Activated naive CD8-positive, alpha-beta T cell treated with anti-CD3 and anti-CD28 coated beads, Interleukin-2, amount 10 ng/mL, durations not matched to agents 7 days and 5 days (primary cell): ENCODE results near the gene SLC9A9. TPM values are rescaled to one million over a fixed set of nuclear protein-coding genes. Genes with fewer than 3 reads are reported as not detected.

ENCODE experiments used
- ATAC-seq: fragments of 150-1000 bp; cut with Tn5 transposase; one replicate; pipeline ENCODE4 v1.10.0; 2021; ENCODE audit warnings: low read depth, moderate library complexity
- POLR2A ChIA-PET: fragments of 350-600 bp; sonication (Branson Sonifier 250); formaldehyde crosslinking; loops from one replicate; lab custom pipeline; 2021; ENCODE audit warnings: antibody characterized with exemption; lab: Charles Lee
- DNase-seq: peaks from one replicate; pipeline ENCODE4 v3.0.0; 2021
- H3K27ac Mint-ChIP-seq: one replicate; pipeline ENCODE4 v1.8.0; 2022; ENCODE audit warnings: mild to moderate bottlenecking, mixed read lengths
- H3K27me3 Mint-ChIP-seq: one replicate; pipeline ENCODE4 v1.8.0; 2022; ENCODE audit warnings: mild to moderate bottlenecking, moderate library complexity, mixed read lengths
- H3K36me3 Mint-ChIP-seq: one replicate; pipeline ENCODE4 v1.8.0; 2021; ENCODE audit warnings: mild to moderate bottlenecking, mixed read lengths
- H3K4me1 Mint-ChIP-seq: one replicate; pipeline ENCODE4 v1.8.0; 2021; ENCODE audit warnings: mixed read lengths
- H3K4me3 Mint-ChIP-seq: one replicate; pipeline ENCODE4 v1.8.0; 2022; ENCODE audit warnings: mild to moderate bottlenecking, moderate library complexity, mixed read lengths
- H3K9me3 Mint-ChIP-seq: one replicate; pipeline ENCODE4 v1.8.0; 2021; ENCODE audit warnings: mixed read lengths
- total RNA-seq, 2 experiments: library from RNA; stranded (reverse); gene quantifications; one replicate each; pipeline ENCODE4 v1.2.3, GENCODE V29; 2021

The SLC9A9 gene
- total RNA-seq, 2 experiments from 2014 or later, result 9.9 to 13.2 TPM

- Mint-ChIP-seq H3K36me3 (no peaks in the 10 kb centered on the region), H3K27me3 (no peaks in the 10 kb centered on the region), H3K4me1 (no peaks in the 10 kb centered on the region), H3K4me3 (no peak overlapping the region), H3K9me3 (no peaks in the 10 kb centered on the region), H3K27ac (no peak overlapping the region)
- POLR2A ChIA-PET, result no interaction called here
- DNase-seq, result no peak
- no peak for ATAC-seq
Measured at GRCh38 chr3:143595456-143596077, 252.7 kb downstream of the SLC9A9 start.

DNA sequence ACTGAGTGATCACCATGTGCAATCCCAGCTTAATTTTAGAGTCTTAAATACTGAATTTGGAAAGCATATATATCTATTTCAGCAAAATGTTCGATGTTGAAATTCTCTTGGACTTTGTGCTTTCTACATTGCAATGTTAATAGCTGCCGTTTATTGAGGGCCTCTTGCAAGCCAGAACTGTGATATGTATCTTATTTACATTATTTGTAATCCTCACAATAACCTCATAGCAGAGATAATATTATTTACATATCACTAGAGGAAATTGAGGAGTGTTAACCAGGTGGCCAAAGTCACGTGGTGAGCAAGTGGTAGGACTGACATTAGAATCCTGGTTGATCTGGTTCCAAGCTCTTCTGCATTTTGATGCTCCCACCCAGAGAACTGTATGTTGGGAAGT is 254.1 kb downstream of the SLC9A9 start:
- Mint-ChIP-seq H3K36me3 (no peaks in the 10 kb centered on the region), H3K4me3 (no peak overlapping the region), H3K27ac (no peak overlapping the region), H3K4me1 (no peaks in the 10 kb centered on the region), H3K27me3 (no peaks in the 10 kb centered on the region), H3K9me3 (no peaks in the 10 kb centered on the region)
- POLR2A ChIA-PET, result no interaction called here
- DNase-seq (no peak), ATAC-seq (no peak)

GRCh38 chr3:143590660-143591059 is 257.6 kb downstream of the SLC9A9 start:
- POLR2A ChIA-PET, result no interaction called here
- H3K9me3 Mint-ChIP-seq, result no peaks in the 10 kb centered on the region
- H3K27ac Mint-ChIP-seq, result no peak overlapping the region
- H3K4me1 Mint-ChIP-seq, result no peaks in the 10 kb centered on the region
- ATAC-seq (no peak), DNase-seq (no peak)
- H3K27me3 Mint-ChIP-seq, result no peaks in the 10 kb centered on the region
- H3K36me3 Mint-ChIP-seq, result no peaks in the 10 kb centered on the region
- no peak overlapping the region for H3K4me3 Mint-ChIP-seq

GRCh38 chr3:143586576-143586975 is 261.7 kb downstream of the SLC9A9 start:
- POLR2A ChIA-PET, result no interaction called here
- ATAC-seq, result no peak

GRCh38 chr3:143585720-143586456 is 262.4 kb downstream of the SLC9A9 start:
- H3K27ac Mint-ChIP-seq, result no peak overlapping the region
- POLR2A ChIA-PET, result no interaction called here

More at GRCh38 chr3:143586576-143586975, 261.7 kb downstream of the SLC9A9 start:
- Mint-ChIP-seq H3K4me1 (peaks cover 1% of the 10 kb centered on the region), H3K36me3 (no peaks in the 10 kb centered on the region), H3K4me3 (no peak overlapping the region), H3K27me3 (no peaks in the 10 kb centered on the region), H3K9me3 (no peaks in the 10 kb centered on the region), H3K27ac (no peak overlapping the region)
- no peak for DNase-seq

DNA sequence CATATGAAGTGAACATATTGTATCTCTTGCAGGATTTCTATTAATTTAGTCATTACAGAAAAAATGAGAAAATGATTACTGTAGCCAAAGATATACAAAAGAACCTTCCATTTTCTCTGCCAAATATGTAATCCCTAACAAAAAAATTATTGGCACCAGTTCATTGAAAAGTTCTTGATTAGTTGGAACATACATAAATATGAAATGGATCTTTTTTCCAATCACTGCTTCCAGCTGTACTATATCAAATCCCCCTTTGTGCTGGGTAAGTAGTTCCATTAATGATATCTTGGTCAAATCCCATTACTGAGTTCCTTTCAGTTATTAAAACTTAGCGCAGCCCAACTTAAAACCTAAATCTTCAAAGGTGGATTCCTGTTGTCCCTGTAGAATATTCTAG is 263.8 kb downstream of the SLC9A9 start:
- Mint-ChIP-seq H3K36me3 (no peaks in the 10 kb centered on the region), H3K27me3 (no peaks in the 10 kb centered on the region), H3K27ac (no peak overlapping the region), H3K4me1 (peaks cover 1% of the 10 kb centered on the region), H3K4me3 (no peak overlapping the region), H3K9me3 (no peaks in the 10 kb centered on the region)
- POLR2A ChIA-PET, result no interaction called here
- no peak for ATAC-seq
- no peak for DNase-seq

More at GRCh38 chr3:143585720-143586456, 262.4 kb downstream of the SLC9A9 start:
- Mint-ChIP-seq H3K4me3 (no peak overlapping the region), H3K36me3 (no peaks in the 10 kb centered on the region), H3K9me3 (no peaks in the 10 kb centered on the region), H3K4me1 (peaks cover 1% of the 10 kb centered on the region), H3K27me3 (no peaks in the 10 kb centered on the region)
- no peak for DNase-seq
- ATAC-seq, result no peak

DNA sequence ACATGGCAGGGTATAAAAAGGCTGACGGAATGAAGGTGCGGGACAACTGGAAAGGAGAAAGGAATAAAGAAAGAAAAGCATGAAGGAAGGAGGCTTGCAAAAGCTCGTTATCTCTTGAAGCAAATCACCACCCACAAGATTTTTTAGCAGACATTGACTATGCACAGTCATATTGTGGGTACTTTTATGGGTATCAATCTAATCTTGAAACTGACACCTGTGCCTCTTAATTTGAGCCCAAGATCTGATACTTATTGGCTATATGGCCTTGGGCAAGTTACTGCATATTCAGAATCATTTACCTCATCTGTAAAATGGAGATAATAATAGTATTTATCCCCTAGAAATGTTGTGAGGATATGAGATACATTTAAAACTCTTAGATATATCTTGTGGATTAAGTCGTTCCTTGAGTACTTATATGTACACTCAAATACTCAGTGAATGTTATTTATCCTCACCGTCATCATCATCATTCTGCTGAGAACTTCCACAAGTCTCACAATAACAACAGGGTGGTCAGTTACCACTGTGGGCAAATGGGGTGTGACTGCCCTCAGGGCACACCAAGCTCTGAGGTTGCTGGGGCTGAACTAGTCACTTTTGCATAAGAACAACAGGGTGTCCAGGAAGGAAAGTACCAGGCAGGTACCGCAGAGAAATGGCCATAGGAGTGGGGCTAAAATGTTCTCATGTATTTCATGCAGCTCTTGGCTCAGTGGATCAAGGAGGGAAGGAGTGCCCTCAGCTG is 266.1 kb downstream of the SLC9A9 start:
- DNase-seq (no peak), ATAC-seq (no peak)
- POLR2A ChIA-PET, result no interaction called here
- Mint-ChIP-seq H3K27me3 (no peaks in the 10 kb centered on the region), H3K36me3 (no peaks in the 10 kb centered on the region), H3K4me3 (no peak overlapping the region), H3K4me1 (peaks cover 1% of the 10 kb centered on the region), H3K9me3 (no peaks in the 10 kb centered on the region), H3K27ac (no peak overlapping the region)

DNA sequence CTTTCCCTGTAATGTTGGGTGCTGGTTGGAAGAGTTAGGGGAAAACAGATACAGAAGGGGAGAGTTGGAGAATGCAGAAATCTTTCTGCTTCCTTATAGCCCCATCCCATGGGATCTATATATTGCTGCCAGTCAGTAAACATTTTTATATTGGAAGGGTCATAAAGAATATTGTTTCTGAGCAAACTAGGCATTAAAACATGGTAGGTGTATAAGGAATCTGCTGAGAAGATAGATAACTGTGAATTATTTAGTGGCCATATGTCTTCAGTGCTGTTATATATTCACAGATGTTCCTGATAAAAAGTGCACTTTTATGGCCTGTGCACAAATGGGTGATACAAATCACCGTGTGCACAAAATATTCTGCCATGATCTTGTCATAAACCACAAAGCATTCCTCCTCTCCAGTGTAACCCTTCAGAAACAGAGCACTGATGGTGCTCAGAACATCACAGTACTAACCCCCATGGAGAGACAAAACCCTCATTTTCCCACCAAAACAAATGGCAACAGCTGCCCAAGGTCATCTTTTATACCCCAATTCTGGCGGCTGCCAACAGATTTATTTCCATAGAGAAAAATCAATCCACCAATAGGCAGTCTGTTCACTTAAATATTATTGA is 269.3 kb downstream of the SLC9A9 start:
- POLR2A ChIA-PET, result no interaction called here
- Mint-ChIP-seq H3K27me3 (no peaks in the 10 kb centered on the region), H3K4me3 (no peak overlapping the region), H3K27ac (no peak overlapping the region), H3K36me3 (no peaks in the 10 kb centered on the region), H3K9me3 (no peaks in the 10 kb centered on the region), H3K4me1 (peaks cover 1% of the 10 kb centered on the region)
- no peak for ATAC-seq
- DNase-seq, result no peak

DNA sequence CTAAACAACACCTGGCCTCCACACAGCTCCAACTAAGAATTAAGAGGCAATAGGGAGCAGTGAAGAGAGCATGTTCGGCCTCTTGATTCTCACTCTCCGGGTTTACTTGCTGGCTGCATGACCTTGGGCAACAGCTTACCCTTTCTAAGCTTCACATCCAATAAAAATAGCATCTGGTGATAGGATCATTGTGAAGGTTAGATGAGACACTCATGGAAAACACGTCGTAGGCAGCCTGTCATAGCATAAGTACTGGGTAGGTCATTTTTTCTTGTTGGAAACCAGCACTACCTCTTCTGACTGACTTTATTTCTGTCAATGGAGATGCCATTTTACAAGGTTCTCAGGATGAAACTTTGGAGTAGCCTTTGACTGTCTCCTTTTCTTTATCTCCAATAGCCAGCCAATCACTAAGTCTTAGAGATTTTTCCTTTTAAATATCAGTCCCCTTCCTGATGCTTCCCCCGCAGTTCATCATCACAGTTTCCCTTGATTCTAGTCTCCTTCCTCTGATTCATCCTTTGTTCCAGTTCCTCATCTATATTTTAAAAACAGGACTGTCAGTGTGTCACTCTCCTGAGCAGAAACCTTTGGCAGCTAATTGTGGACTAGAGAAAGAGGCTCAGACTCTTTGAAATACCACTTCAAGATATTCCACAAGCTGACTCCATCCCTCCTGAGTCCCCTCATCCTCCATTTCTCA is 271.5 kb downstream of the SLC9A9 start:
- H3K27ac Mint-ChIP-seq, result no peak overlapping the region
- no peaks in the 10 kb centered on the region for H3K4me1 Mint-ChIP-seq
- H3K27me3 Mint-ChIP-seq, result no peaks in the 10 kb centered on the region
- H3K4me3 Mint-ChIP-seq, result no peak overlapping the region
- no peaks in the 10 kb centered on the region for H3K36me3 Mint-ChIP-seq
- no peaks in the 10 kb centered on the region for H3K9me3 Mint-ChIP-seq
- DNase-seq (no peak), ATAC-seq (no peak)
- POLR2A ChIA-PET, result no interaction called here

DNA sequence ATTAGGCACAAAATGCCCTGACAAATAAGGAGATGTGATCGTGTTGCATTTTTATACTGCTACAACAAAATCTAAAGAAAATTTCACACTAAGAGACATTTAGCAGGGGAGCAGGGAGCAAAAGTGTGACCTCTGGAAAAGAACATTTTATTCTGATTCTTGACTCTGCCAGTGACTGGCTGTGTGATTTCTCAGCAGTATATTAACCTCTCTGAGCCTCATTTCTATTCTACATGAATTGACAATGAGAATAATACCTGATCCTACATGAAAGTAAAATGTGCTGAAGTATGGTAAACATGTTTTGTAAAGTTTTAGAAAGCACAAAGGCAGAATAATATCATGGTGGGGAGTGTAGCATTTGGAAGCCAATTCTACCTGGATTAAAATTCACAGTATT is 273.3 kb downstream of the SLC9A9 start:
- Mint-ChIP-seq H3K9me3 (no peaks in the 10 kb centered on the region), H3K27ac (no peak overlapping the region), H3K4me3 (no peak overlapping the region), H3K27me3 (no peaks in the 10 kb centered on the region), H3K4me1 (no peaks in the 10 kb centered on the region), H3K36me3 (no peaks in the 10 kb centered on the region)
- ATAC-seq, result no peak
- DNase-seq, result no peak
- POLR2A ChIA-PET, result no interaction called here

GRCh38 chr3:143573610-143574303 is 274.5 kb downstream of the SLC9A9 start:
- Mint-ChIP-seq H3K27me3 (no peaks in the 10 kb centered on the region), H3K4me1 (no peaks in the 10 kb centered on the region), H3K36me3 (no peaks in the 10 kb centered on the region), H3K27ac (no peak overlapping the region), H3K4me3 (no peak overlapping the region), H3K9me3 (no peaks in the 10 kb centered on the region)
- DNase-seq (no peak), ATAC-seq (no peak)
- POLR2A ChIA-PET, result no interaction called here

DNA sequence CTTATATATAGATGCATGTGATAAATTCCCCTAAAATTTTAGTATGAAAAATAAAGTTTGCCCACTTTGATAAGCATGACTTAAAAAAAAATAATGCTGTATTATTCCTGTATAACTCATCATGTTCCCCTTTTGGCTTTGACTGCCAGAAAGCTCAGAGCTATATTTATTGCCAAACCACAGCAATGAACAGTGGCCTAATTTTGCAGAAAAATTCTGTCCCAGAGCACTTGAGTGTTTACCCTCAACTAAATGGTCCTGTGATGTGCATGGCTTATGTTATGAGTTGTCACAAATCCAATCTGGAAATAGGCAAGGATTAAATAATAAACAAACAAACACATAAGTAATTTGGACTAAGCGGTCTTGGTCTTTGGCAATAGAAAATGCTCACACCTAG is 276.7 kb downstream of the SLC9A9 start:
- H3K27ac Mint-ChIP-seq, result no peak overlapping the region
- H3K4me1 Mint-ChIP-seq, result no peaks in the 10 kb centered on the region
- no peaks in the 10 kb centered on the region for H3K36me3 Mint-ChIP-seq
- POLR2A ChIA-PET, result no interaction called here
- DNase-seq (no peak), ATAC-seq (no peak)
- H3K4me3 Mint-ChIP-seq, result no peak overlapping the region
- H3K9me3 Mint-ChIP-seq, result no peaks in the 10 kb centered on the region
- H3K27me3 Mint-ChIP-seq, result no peaks in the 10 kb centered on the region
